GM21723 (cell line): ENCODE measurements around the gene FDX2.
A peak's percentile ranks its signal among the peaks of the same experiment; 100 is the strongest.

Experiments
- ATAC-seq: cut with Tn5 transposase; IDR thresholded peaks from one replicate; pipeline ENCODE4 v1.9.1; 2021; ENCODE audit warnings: mild to moderate bottlenecking, moderate library complexity; ENCODE audit not compliant: unreplicated experiment

Gene FDX2

GRCh38 chr19:10299545-10300458 lies 16.0 kb downstream of the FDX2 start:
- ATAC-seq: no peak

GRCh38 chr19:10295847-10296591 lies 19.8 kb downstream of the FDX2 start:
- ATAC-seq: no peak

DNA sequence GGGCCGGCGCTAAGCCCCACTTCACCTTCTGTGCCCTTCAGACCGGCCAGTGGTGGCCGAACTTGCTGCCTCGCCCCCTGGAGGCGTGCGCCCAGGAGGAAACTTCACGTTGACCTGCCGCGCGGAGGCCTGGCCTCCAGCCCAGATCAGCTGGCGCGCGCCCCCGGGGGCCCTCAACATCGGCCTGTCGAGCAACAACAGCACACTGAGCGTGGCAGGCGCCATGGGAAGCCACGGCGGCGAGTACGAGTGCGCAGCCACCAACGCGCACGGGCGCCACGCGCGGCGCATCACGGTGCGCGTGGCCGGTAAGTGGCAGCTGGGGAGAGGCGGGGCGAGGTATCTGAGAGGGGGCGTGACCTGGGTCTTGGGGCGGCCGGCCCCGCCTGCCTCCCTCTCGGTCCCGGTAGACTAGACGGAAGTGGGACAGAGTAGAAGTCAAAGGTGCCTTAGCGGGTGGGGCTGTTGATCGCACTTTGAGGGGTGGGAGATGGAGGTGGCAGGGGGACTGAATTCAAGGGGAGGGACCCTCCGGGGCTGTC lies 20.4 kb downstream of the FDX2 start:
- no peak for ATAC-seq

GRCh38 chr19:10294368-10294697 lies 21.5 kb downstream of the FDX2 start:
- ATAC-seq: no peak

DNA sequence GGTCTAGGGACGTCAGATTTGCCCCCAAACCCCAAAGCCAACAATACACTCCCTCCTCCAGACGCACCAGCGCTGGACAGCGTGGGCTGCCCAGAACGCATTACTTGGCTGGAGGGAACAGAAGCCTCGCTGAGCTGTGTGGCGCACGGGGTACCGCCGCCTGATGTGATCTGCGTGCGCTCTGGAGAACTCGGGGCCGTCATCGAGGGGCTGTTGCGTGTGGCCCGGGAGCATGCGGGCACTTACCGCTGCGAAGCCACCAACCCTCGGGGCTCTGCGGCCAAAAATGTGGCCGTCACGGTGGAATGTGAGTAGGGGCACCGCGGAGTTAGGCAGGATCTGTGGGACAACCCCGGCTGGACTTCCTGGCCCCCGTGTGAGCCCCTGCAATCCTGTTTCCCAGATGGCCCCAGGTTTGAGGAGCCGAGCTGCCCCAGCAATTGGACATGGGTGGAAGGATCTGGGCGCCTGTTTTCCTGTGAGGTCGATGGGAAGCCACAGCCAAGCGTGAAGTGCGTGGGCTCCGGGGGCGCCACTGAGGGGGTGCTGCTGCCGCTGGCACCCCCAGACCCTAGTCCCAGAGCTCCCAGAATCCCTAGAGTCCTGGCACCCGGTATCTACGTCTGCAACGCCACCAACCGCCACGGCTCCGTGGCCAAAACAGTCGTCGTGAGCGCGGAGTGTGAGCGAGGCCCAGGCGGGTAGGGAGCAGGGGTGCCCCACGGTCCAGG lies 22.0 kb downstream of the FDX2 start:
- no peak for ATAC-seq

DNA sequence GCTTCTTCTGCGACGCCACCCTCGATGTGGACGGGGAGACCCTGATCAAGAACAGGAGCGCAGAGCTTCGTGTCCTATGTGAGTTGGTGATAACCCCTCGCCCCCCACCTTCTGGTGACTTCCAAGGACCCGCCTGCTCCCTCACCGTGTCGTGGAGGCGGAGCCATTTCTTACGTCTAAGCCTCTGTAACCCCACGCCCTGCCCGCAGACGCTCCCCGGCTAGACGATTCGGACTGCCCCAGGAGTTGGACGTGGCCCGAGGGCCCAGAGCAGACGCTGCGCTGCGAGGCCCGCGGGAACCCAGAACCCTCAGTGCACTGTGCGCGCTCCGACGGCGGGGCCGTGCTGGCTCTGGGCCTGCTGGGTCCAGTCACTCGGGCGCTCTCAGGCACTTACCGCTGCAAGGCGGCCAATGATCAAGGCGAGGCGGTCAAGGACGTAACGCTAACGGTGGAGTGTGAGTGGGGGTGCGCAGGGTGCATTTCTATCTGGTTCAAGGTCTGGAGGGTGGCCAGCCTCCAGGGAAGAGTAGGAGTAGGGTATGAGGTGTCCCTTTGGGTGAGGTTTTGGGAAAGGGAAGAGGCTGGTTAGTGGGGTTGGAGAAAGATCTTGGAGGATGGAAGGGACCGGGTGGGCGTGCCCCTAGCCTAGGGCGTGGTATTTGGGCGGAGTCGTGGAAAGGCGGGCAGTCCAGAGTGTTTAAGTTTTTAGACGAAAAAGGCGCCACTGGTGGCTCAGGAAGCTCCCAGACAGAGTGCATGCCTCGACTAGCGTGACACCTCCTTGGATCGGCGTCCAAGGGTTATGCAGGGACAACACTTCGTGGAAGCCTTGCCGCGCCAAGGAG lies 22.8 kb downstream of the FDX2 start:
- ATAC-seq: no peak

GRCh38 chr19:10292206-10292788 lies 23.5 kb downstream of the FDX2 start:
- peak; percentile 53 for ATAC-seq

DNA sequence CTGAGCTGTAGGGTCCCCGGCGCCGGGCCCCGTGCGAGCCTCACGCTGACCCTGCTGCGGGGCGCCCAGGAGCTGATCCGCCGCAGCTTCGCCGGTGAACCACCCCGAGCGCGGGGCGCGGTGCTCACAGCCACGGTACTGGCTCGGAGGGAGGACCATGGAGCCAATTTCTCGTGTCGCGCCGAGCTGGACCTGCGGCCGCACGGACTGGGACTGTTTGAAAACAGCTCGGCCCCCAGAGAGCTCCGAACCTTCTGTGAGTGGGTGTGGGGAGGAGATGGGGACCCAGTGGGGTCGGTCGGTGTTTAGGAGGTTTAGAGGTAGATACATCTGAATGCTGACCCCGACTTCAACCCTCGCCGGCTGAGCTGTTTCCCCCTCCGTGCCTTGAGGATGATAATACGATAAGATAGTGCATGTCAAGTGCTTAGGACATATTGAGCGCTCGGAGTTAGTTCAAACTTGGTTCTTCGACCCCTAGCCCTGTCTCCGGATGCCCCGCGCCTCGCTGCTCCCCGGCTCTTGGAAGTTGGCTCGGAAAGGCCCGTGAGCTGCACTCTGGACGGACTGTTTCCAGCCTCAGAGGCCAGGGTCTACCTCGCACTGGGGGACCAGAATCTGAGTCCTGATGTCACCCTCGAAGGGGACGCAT lies 24.1 kb downstream of the FDX2 start:
- ATAC-seq: no peak

DNA sequence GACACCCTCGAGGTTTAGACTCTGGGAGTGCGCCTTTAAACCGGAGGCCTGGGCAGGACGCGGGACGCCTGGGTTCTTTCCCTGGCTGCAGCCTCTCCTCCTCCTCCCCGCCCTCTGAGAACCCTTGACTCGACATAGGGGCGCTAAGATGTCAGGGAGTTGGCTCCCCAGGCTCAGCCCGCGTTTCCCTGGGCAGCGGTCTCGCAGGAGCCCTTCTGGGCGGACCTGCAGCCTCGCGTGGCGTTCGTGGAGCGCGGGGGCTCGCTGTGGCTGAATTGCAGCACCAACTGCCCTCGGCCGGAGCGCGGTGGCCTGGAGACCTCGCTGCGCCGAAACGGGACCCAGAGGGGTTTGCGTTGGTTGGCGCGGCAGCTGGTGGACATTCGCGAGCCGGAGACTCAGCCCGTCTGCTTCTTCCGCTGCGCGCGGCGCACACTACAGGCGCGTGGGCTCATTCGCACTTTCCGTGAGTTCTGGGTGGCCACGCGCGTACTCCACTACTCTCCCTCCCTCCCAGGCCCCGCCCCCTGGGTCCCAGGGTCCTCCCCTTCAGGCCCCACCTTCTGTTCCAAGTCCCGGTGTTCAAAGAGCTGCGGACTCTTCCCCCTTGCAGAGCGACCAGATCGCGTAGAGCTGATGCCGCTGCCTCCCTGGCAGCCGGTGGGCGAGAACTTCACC lies 24.8 kb downstream of the FDX2 start:
- ATAC-seq: no peak

DNA sequence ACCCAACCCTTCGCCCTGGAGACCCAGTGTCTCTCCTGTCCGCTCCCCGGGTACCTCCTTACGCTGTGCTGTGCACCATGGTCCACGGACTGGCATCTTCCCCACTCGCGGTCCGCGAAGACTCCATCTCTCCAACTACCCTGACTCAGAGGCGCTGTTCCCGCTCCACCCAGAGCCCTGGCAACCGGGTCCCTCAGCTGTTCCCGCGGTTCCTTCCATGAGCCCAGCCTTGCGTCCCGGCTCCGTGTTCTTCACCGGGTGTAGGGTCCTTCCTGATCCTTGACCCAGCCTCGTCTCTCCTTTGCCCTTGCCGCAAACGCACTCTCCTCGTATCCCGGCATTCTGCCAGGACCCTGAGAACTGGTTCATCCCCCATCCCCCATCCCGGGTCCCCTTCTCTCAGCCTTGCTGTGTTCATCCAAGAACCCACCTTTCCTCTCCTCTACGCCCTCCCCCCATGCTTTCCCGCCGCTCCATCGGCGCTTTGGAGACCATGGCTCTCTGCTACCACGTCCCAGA lies 25.4 kb downstream of the FDX2 start:
- ATAC-seq: no peak

- no peak for ATAC-seq
Measured at GRCh38 chr19:10289836-10290356, 25.9 kb downstream of the FDX2 start, which contains the start of gene ICAM5. Gene ICAM5 (plus strand): TSS chr19:10289952. CDS start chr19:10290044, 92 bp downstream.

- no peak for ATAC-seq
Measured at GRCh38 chr19:10289167-10289835, 26.5 kb downstream of the FDX2 start.

GRCh38 chr19:10288662-10289166 lies 27.1 kb downstream of the FDX2 start:
- ATAC-seq: no peak

DNA sequence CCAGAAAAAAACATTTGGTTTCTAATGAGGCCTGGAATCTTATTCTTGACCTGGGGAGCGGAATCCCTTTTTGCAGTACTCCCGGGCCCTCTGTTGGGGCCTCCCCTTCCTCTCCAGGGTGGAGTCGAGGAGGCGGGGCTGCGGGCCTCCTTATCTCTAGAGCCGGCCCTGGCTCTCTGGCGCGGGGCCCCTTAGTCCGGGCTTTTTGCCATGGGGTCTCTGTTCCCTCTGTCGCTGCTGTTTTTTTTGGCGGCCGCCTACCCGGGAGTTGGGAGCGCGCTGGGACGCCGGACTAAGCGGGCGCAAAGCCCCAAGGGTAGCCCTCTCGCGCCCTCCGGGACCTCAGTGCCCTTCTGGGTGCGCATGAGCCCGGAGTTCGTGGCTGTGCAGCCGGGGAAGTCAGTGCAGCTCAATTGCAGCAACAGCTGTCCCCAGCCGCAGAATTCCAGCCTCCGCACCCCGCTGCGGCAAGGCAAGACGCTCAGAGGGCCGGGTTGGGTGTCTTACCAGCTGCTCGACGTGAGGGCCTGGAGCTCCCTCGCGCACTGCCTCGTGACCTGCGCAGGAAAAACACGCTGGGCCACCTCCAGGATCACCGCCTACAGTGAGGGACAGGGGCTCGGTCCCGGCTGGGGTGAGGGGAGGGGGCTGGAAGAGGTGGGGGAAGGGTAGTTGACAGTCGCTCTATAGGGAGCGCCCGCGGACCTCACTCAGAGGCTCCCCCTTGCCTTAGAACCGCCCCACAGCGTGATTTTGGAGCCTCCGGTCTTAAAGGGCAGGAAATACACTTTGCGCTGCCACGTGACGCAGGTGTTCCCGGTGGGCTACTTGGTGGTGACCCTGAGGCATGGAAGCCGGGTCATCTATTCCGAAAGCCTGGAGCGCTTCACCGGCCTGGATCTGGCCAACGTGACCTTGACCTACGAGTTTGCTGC lies 28.7 kb downstream of the FDX2 start, which contains the start of gene ICAM4:
Gene ICAM4, plus strand, starts transcription at position 153 of the 935 bp plus-strand sequence. Its CDS starts 58 bp downstream, at position 211.
- no peak for ATAC-seq

DNA sequence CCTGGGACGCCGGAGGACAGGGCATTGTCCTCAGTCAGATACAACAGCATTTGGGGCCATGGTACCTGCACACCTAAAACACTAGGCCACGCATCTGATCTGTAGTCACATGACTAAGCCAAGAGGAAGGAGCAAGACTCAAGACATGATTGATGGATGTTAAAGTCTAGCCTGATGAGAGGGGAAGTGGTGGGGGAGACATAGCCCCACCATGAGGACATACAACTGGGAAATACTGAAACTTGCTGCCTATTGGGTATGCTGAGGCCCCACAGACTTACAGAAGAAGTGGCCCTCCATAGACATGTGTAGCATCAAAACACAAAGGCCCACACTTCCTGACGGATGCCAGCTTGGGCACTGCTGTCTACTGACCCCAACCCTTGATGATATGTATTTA lies 30.4 kb downstream of the FDX2 start:
- ATAC-seq: no peak

- no peak for ATAC-seq
Measured at GRCh38 chr19:10284960-10285278, 30.9 kb downstream of the FDX2 start.
